Fibroblast of pulmonary artery (primary cell): Measurements from ENCODE around the gene EIF3K.

ENCODE experiments used
- DNase-seq: peaks from one replicate; pipeline ENCODE4 v3.0.0-alpha.2; 2010; ENCODE audit warnings: low read depth
- H3K4me3 ChIP-seq: replicated peaks from 2 replicates; pipeline ENCODE4 v1.5.1; 2011; ENCODE audit warnings: low read depth, mild to moderate bottlenecking, control low read depth, low read length, moderate library complexity
- CTCF ChIP-seq: IDR thresholded peaks from 2 replicates; pipeline ENCODE4 v1.5.1; 2011; ENCODE audit warnings: mild to moderate bottlenecking, control low read depth, low read length, inconsistent platforms; ENCODE audit errors: missing control alignments

EIF3K gene

GRCh38 chr19:38676023-38676877 is 57.3 kb downstream of the EIF3K start:
- TF ChIP-seq CTCF: no peak
- H3K4me3 ChIP-seq: no peak overlapping the region
- peak; percentile 75 for DNase-seq

- no peak overlapping the region for H3K4me3 ChIP-seq
- TF ChIP-seq CTCF: no peak
- DNase-seq: no peak
Measured at GRCh38 chr19:38676878-38677646, 58.1 kb downstream of the EIF3K start.

- DNase-seq: no peak
- H3K4me3 ChIP-seq: no peak overlapping the region
- no peak for TF ChIP-seq CTCF
Measured at GRCh38 chr19:38678217-38678890, 59.4 kb downstream of the EIF3K start.

GRCh38 chr19:38678891-38679494 is 60.0 kb downstream of the EIF3K start:
- H3K4me3 ChIP-seq: no peak overlapping the region
- no peak for DNase-seq
- TF ChIP-seq CTCF: no peak

- no peak for DNase-seq
- no peak overlapping the region for H3K4me3 ChIP-seq
- no peak for TF ChIP-seq CTCF
Measured at GRCh38 chr19:38679839-38680238, 60.9 kb downstream of the EIF3K start.

- H3K4me3 ChIP-seq: no peak overlapping the region
- TF ChIP-seq CTCF: no peak
- DNase-seq: no peak
Measured at GRCh38 chr19:38682195-38682867, 63.3 kb downstream of the EIF3K start.
